ENCODE measurements around the gene OVOL3.
A peak's percentile ranks its signal among the peaks of the same experiment; 100 is the strongest.

OVOL3 gene

GRCh38 chr19:36144624-36145023 is 33.7 kb downstream of the OVOL3 start:
- in situ Hi-C loops (cut with MboI; ENCODE audit: low pct_unique_long_range_greater_than_20kb, low sequenced_read_pairs, unreplicated experiment) = no loop called here
- no peak for DNase-seq (ENCODE audit: low spot score)
- TF ChIP-seq CTCF (IDR thresholded peaks at IDR 0.05; ENCODE audit: extremely low read depth, insufficient read depth, missing control alignments) = no peak

GRCh38 chr19:36149673-36150406 is 38.9 kb downstream of the OVOL3 start:
- in situ Hi-C loops (cut with MboI; ENCODE audit: low pct_unique_long_range_greater_than_20kb, low sequenced_read_pairs, unreplicated experiment) = no loop called here
- no peak for DNase-seq (ENCODE audit: low spot score)

GRCh38 chr19:36150586-36150985 is 39.6 kb downstream of the OVOL3 start:
- DNase-seq (ENCODE audit: low spot score) = no peak
- in situ Hi-C loops (cut with MboI; ENCODE audit: low pct_unique_long_range_greater_than_20kb, low sequenced_read_pairs, unreplicated experiment) = no loop called here

More at GRCh38 chr19:36149673-36150406, 38.9 kb downstream of the OVOL3 start:
- TF ChIP-seq CTCF (IDR thresholded peaks at IDR 0.05; ENCODE audit: extremely low read depth, insufficient read depth, missing control alignments) = no peak

GRCh38 chr19:36151144-36152018 is 40.4 kb downstream of the OVOL3 start:
- peak; percentile 23 for DNase-seq (ENCODE audit: low spot score)
- TF ChIP-seq CTCF (IDR thresholded peaks at IDR 0.05; ENCODE audit: extremely low read depth, insufficient read depth, missing control alignments) = no peak
- in situ Hi-C loops (cut with MboI; ENCODE audit: low pct_unique_long_range_greater_than_20kb, low sequenced_read_pairs, unreplicated experiment) = no loop called here

More at GRCh38 chr19:36150586-36150985, 39.6 kb downstream of the OVOL3 start:
- no peak for TF ChIP-seq CTCF (IDR thresholded peaks at IDR 0.05; ENCODE audit: extremely low read depth, insufficient read depth, missing control alignments)

- no peak for TF ChIP-seq CTCF (IDR thresholded peaks at IDR 0.05; ENCODE audit: extremely low read depth, insufficient read depth, missing control alignments)
- in situ Hi-C loops (cut with MboI; ENCODE audit: low pct_unique_long_range_greater_than_20kb, low sequenced_read_pairs, unreplicated experiment) = no loop called here
Measured at GRCh38 chr19:36152019-36152351, 41.0 kb downstream of the OVOL3 start.

GRCh38 chr19:36152352-36153091 is 41.6 kb downstream of the OVOL3 start, which contains the start of gene COX7A1:
COX7A1 (minus strand) TSS chr19:36152447; CDS start chr19:36152407, 40 bp downstream.
- no peak for TF ChIP-seq CTCF (IDR thresholded peaks at IDR 0.05; ENCODE audit: extremely low read depth, insufficient read depth, missing control alignments)
- no peak for DNase-seq (ENCODE audit: low spot score)
- in situ Hi-C loops (cut with MboI; ENCODE audit: low pct_unique_long_range_greater_than_20kb, low sequenced_read_pairs, unreplicated experiment) = no loop called here

More at GRCh38 chr19:36152019-36152351, 41.0 kb downstream of the OVOL3 start:
- DNase-seq (ENCODE audit: low spot score) = peak; percentile 39
